Nephron progenitor cell (in vitro differentiated cells): Measurements from ENCODE around the gene USP36.

Experiments
- DNase-seq: peaks from one replicate; pipeline ENCODE4 v3.0.0; 2021
- H3K27ac Mint-ChIP-seq: 2 replicates; pipeline ENCODE4 v1.8.0; 2021; ENCODE audit warnings: mild to moderate bottlenecking, moderate library complexity, mixed read lengths
- H3K27me3 Mint-ChIP-seq: 2 replicates; pipeline ENCODE4 v1.8.0; 2021; ENCODE audit warnings: mild to moderate bottlenecking, low read depth, mixed read lengths; ENCODE audit not compliant: poor library complexity
- H3K36me3 Mint-ChIP-seq: 2 replicates; pipeline ENCODE4 v1.8.0; 2021; ENCODE audit warnings: low read depth, mixed read lengths
- H3K4me1 Mint-ChIP-seq: 2 replicates; pipeline ENCODE4 v1.8.0; 2021; ENCODE audit warnings: mixed read lengths
- H3K4me3 Mint-ChIP-seq: 2 replicates; pipeline ENCODE4 v1.8.0; 2021; ENCODE audit warnings: mild to moderate bottlenecking, moderate library complexity, mixed read lengths
- H3K9me3 Mint-ChIP-seq: 2 replicates; pipeline ENCODE4 v1.8.0; 2021; ENCODE audit warnings: mild to moderate bottlenecking, moderate library complexity, mixed read lengths
- TF ChIP-seq, protein P1 (sequence below): fragments of 200-600 bp; sonication (generic); IDR thresholded peaks from 2 replicates; pipeline ENCODE4 v1.5.0; 2021; ENCODE audit warnings: antibody characterized with exemption

USP36 gene

DNA sequence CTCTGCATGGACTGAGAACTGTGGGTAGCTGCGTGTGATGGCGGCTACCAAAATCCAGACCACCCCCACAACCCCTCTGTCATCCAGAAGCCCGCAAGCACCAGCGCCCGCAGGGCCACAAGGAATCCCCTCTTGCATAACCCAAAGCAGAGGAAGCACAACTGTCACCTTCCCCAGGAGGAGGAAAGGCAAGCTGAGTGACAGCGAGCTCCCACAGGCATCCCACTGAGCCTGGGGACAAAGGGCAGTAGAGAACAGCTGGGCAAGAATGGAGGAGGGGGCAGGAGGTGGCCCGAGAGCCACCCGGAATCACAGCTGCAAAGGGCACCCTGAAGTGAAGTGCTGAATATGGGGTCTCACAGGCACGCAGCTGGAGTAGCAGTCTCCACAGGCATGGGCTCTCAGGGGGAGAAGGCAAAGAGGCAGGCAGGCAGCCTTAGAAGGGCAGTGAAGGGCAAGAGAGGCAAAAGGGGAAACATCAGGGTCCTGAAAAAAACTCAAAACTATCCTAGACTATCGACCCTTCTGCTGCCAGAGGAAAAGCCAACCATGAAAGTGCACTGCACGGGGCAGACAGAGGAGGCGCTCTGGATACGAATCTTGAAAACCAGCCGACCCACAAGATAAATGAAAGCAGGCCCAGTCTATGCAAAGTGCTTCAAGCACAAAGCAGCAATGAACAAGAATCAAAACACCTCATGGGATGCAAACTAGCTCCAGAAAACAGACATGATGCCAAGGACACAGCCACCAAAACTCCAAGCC is 17.1 kb downstream of the USP36 start:
- Mint-ChIP-seq H3K9me3 (no peaks in the 10 kb centered on the region), H3K4me1 (peaks cover 17% of the 10 kb centered on the region), H3K4me3 (no peak overlapping the region), H3K27ac (peak overlapping the region; percentile 93), H3K36me3 (peaks cover 76% of the 10 kb centered on the region), H3K27me3 (no peaks in the 10 kb centered on the region)
- TF ChIP-seq, protein P1, sequence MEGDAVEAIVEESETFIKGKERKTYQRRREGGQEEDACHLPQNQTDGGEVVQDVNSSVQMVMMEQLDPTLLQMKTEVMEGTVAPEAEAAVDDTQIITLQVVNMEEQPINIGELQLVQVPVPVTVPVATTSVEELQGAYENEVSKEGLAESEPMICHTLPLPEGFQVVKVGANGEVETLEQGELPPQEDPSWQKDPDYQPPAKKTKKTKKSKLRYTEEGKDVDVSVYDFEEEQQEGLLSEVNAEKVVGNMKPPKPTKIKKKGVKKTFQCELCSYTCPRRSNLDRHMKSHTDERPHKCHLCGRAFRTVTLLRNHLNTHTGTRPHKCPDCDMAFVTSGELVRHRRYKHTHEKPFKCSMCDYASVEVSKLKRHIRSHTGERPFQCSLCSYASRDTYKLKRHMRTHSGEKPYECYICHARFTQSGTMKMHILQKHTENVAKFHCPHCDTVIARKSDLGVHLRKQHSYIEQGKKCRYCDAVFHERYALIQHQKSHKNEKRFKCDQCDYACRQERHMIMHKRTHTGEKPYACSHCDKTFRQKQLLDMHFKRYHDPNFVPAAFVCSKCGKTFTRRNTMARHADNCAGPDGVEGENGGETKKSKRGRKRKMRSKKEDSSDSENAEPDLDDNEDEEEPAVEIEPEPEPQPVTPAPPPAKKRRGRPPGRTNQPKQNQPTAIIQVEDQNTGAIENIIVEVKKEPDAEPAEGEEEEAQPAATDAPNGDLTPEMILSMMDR, result no peak
- no peak for DNase-seq

DNA sequence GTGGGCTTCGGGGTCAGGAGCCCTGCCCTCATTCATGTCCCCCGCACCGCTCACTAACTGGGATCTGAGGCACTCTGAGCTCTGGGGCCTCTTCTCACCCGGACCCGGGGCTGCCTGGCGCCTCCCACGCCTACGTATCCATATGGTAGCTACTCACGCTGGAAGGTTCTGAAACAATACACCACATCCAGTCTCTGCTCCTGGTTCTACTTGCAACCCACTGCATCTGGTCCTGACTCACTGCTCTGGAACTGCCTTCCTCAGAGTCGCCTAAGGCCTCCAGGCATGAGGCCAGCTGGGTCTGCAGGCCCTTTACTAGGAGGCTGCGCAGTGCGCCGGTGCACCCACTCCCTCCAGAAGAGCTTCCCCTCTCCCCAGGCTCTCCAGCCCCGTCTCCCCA is 18.1 kb downstream of the USP36 start:
- DNase-seq, result no peak
- Mint-ChIP-seq H3K9me3 (no peaks in the 10 kb centered on the region), H3K27me3 (no peaks in the 10 kb centered on the region), H3K4me3 (no peak overlapping the region), H3K27ac (peak overlapping the region; percentile 93), H3K36me3 (peaks cover 69% of the 10 kb centered on the region), H3K4me1 (peaks cover 17% of the 10 kb centered on the region)
- TF ChIP-seq, protein P1, result no peak

DNA sequence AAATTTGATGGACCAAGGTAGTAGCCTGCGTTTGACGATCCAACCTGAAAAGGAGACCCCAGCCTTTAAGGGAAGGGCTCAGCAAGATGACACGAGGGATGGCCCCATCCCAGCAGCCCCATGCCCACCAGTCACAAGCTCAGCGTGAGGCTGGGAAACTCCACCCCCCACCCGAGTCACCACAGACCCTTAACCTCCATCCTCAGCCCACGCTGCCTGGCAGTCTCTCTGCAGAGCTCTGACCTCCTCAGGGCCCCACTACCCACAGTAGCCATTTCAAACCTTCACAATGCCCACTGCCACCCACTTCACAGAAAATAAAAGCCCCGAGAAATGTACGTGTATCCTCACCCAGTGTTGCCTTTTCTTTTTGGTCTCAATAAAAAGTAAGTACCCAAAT is 18.7 kb downstream of the USP36 start:
- no peaks in the 10 kb centered on the region for H3K27me3 Mint-ChIP-seq
- H3K36me3 Mint-ChIP-seq, result peaks cover 71% of the 10 kb centered on the region
- H3K4me3 Mint-ChIP-seq, result no peak overlapping the region
- DNase-seq, result no peak
- no peaks in the 10 kb centered on the region for H3K9me3 Mint-ChIP-seq
- peaks cover 17% of the 10 kb centered on the region for H3K4me1 Mint-ChIP-seq
- H3K27ac Mint-ChIP-seq, result no peak overlapping the region
- TF ChIP-seq, protein P1, result no peak

DNA sequence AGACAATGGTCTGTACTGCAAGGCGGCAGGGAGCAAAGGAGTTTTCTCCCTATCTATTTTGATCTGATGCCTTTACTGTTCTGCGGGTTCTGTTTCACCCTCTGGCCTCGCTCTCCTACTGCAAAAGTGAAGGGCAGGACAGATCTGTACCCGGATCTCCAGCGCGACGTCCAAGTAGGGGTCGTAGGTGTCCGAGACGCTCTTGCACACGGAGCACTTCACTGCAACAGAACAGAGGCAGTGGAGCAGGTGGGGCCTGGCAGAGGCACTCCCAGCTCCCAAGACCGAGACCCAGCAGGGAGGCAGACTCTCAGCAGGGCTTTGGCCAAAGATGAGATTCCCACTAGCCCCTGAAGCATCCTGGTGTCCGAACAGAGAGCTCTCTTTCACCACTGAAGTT is 19.8 kb downstream of the USP36 start:
- DNase-seq, result no peak
- H3K27ac Mint-ChIP-seq, result no peak overlapping the region
- TF ChIP-seq, protein P1, result no peak
- no peaks in the 10 kb centered on the region for H3K9me3 Mint-ChIP-seq
- no peak overlapping the region for H3K4me3 Mint-ChIP-seq
- H3K4me1 Mint-ChIP-seq, result peaks cover 17% of the 10 kb centered on the region
- no peaks in the 10 kb centered on the region for H3K27me3 Mint-ChIP-seq
- peaks cover 74% of the 10 kb centered on the region for H3K36me3 Mint-ChIP-seq

DNA sequence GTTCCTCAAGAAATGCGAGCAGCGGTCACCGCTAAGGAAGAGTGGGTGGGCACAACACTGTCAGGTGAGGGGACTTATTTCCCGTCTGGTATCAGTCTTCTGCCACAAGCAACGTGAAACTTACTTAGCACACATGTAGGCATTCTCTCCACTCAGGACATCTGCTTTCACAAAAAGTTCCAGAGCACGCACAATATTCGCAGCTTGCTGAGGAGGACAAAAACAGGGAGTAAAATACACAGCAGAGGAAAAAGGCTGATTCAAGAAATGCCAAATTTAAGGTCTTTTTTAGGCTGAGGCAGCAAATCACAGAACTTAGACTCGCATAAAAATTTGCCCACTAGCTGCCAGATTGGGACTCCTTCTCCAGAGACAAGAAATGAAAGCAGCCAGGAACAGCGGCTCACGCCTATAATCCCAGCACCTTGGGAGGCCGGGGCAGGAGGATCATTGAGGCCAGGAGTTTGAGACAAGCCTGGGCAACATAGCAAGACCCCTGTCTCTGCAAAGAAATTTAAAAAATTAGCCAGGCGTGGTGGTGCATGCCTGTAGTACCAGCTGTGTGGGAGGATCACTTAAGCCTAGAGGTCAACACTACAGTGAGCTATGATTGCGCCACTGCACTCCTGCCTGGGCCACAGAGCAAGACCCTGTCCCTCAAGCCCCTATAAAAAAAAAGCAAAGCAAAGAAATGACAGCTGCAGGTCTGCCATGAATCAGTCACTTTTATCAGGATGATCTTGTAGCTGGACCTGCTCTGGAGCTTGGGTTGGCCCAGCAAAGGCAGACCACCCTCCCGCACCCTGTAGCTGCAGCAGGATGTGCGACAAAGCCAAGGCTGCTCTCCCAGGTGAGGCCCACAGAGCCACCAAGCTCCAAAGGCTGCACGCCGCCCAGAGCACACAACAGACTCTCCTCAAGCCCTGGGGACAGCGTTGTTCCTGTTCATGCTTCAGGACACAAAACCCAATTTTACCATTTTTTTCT is 20.5 kb downstream of the USP36 start:
- H3K36me3 Mint-ChIP-seq, result peaks cover 73% of the 10 kb centered on the region
- H3K4me1 Mint-ChIP-seq, result peaks cover 17% of the 10 kb centered on the region
- TF ChIP-seq, protein P1, result no peak
- H3K4me3 Mint-ChIP-seq, result no peak overlapping the region
- no peaks in the 10 kb centered on the region for H3K27me3 Mint-ChIP-seq
- H3K27ac Mint-ChIP-seq, result no peak overlapping the region
- H3K9me3 Mint-ChIP-seq, result no peaks in the 10 kb centered on the region
- DNase-seq, result no peak
